GM19372 (cell line): ENCODE results near the gene LRRD1.
"Not testable (repeated sequence)": the region's sequence is repeated elsewhere in the genome, so short reads cannot be mapped to it uniquely, and the experiment has no call there.

Experiments
- ATAC-seq: cut with Tn5 transposase; IDR thresholded peaks from one replicate; pipeline ENCODE4 v1.9.1; 2021; ENCODE audit warnings: mild to moderate bottlenecking, low read depth, moderate library complexity; ENCODE audit not compliant: unreplicated experiment

The LRRD1 gene

DNA sequence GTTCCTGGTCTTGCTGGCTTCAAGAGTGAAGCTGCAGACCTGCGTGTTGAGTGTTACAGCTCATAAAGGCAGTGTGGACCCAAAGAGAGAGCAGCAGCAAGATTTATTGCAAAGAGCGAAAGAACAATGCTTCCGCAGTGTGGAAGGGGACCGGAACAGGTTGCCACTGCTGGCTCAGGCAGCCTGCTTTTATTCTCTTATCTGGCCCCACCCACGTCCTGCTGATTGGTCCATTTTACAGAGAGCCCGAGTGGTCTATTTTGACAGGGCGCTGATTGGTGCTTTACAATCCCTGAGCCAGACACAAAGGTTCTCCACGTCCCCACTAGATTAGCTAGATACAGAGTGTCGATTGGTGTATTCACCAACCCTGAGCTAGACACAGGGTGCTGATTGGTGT lies 36.2 kb downstream of the LRRD1 start:
- ATAC-seq: not testable (repeated sequence)

- no peak for ATAC-seq
Measured at GRCh38 chr7:92141161-92141560, 37.8 kb downstream of the LRRD1 start.

DNA sequence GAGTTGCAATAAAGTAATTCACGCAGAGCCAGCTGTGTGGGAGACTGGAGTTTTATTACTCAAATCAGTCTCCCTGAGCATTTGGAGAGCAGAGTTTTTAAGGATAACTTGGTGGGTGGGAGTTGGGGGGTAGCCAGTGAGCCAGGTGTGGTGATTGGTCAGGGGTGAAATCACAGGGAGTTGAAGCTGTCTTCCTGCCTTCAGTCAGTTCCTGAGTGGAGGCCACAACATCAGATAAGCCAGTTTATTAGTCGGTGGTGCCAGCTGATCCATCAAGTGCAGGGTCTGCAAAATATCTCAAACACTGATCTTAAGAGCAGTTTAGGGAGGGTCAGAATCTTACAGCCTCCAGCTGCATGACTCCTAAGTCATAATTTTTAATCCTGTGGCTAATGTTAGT lies 41.4 kb downstream of the LRRD1 start:
- ATAC-seq: no peak

GRCh38 chr7:92135052-92135889 lies 43.7 kb downstream of the LRRD1 start:
- no peak for ATAC-seq

GRCh38 chr7:92134271-92135051 lies 44.5 kb downstream of the LRRD1 start, which contains the start of gene CYP51A1:
CYP51A1 (minus strand) TSS chr7:92134477; CDS start chr7:92134364, 113 bp downstream.
- ATAC-seq: peak; percentile 81

GRCh38 chr7:92133737-92134270 lies 45.1 kb downstream of the LRRD1 start:
- peak; percentile 27 for ATAC-seq

DNA sequence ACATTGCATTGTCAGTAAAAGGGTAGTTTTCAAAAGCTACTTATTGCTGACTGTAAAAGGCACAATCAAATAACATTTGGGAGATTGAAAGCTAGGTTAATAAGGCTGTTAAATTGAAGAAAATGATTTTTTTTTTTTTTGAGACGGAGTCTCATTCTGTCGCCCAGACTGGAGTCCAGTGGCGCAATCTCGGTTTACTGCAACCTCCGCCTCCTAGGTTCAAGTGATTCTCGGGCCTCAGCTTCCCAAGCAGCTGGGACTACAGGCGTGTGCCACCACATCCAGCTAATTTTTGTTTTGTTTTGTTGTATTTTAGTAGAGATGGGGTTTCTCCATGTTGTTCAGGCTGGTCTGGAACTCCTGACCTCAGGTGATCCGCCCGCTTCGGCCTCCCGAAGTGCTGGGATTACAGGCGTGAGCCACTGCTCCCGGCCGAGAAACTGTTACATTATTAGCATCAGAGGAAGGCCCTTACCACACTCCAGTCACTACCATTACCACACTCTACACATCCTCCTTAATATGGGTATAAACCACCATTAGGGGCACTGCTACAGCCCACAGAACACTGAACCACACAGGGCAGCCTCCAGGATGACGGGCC lies 45.7 kb downstream of the LRRD1 start:
- ATAC-seq: no peak

DNA sequence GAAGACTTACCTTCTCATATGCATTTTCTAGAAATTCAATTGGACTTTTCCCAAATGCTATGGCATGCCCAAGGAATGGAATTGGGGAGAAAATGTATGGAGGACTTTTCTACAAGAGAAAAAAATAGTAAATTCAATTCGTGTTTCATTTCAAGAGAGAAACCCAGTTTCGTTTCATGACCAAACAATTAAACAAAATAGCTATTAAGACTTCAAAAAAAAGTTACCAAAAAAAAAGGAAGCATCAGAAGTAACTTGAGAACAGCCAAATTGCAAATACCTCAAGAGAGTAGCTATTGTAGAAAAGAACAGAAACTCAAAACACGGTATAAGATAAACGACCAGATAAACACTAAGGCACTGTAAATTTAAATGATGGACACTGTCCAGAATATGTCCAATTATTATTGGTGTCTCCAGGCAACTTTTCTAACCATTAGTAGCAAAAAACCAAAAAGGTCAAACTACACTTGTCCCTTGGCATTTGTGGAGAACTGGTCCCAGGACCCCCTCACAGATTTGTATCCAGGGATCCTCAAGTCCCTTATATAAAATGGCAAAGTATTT lies 47.1 kb downstream of the LRRD1 start:
- ATAC-seq: no peak

DNA sequence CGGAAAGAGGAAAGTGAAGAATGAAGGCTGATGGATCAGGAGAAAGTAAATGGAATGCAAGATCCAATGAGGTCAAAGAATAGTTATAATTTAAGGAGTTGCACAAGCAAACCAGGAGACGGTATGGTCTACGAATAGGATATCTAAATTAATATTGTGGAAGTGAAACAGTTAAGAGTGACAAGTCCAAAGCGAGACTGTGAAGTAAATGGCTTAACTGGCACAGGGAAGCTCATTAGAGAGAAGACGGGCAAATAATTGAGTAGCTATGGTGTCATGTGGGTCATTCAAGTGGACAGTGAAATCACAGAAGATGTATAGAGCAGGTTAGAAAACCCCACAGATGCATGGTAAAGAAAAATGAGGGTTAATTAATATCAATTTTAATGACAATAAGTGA lies 47.8 kb downstream of the LRRD1 start:
- no peak for ATAC-seq

DNA sequence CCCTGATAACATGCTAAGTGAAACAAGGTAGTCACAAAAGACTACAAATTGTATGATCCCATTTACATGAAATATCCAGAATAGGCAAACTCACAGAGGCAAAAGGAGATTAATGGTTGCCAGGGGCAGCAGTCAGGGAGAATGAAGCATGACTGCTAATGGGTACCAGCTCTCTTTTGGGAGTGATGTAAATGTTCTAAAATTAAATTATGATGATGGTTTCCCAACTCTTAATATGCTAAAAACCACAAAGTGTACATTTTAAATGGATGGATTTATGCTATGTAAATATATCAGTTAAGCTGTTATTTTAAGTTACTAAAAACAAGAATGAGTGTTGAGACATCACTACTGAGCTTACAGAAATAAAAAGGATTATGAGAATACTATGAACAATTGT lies 57.3 kb downstream of the LRRD1 start:
- no peak for ATAC-seq

DNA sequence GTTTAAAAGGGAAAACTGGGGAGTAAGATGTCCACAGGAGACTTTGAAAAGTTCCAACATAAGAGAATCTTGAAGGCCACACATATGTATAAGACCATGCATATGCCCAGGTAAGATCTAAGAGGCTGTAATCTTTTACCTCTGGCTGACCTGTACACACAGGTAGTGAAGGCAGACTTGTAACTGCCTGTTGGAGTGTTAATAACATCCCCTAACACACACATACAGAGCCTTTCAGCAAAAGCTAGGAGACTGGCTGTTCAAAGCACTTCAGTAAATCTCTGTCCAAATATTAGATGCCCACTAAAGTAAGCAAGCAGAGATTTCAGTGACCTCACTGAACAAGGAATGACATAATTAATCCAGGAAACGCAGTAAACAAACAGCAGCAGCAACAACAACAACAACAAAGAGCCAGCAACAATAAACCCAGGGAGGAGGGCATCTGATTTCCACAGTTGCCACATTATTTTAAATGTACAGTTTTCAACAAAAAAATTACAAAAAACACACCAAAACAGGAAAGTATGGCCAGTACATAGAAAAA lies 59.7 kb downstream of the LRRD1 start:
- no peak for ATAC-seq

- ATAC-seq: no peak
Measured at GRCh38 chr7:92116949-92117348, 62.0 kb downstream of the LRRD1 start.

DNA sequence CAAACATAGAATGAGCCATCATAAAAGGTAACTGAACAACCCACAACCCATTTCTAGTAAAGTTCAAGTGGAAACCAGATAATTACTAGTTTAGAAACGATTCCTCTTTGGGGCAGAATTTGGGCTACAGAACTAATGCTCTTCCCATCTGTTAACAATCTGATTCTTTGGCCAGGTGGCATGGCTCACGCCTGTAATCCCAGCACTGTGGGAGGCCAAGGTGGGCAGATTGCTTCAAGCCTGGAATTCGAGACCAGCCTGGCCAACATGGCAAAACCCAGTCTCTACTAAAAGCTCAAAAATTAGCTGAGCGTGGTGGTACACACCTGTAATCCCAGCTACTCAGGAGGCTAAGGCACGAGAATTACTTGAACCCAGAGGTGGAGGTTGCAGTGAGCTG lies 63.1 kb downstream of the LRRD1 start:
- ATAC-seq: no peak

DNA sequence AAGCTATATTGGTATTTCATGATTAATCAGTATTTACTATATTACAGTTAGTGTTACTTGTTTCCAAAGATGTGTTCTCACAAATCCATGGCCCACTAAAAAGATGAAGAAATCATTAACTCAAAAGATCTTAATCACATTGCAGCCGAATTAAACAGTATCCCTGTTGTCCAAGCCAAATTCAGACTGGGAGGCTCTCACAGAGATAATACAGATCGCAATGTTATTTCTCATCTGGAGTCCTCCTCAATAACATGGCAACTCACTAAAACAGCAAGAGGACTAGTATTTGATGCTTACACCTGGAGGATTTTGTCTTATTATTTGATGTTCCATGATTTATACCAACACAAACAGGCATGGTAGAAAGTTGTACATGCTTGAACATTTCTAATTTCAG lies 68.1 kb downstream of the LRRD1 start:
- no peak for ATAC-seq

DNA sequence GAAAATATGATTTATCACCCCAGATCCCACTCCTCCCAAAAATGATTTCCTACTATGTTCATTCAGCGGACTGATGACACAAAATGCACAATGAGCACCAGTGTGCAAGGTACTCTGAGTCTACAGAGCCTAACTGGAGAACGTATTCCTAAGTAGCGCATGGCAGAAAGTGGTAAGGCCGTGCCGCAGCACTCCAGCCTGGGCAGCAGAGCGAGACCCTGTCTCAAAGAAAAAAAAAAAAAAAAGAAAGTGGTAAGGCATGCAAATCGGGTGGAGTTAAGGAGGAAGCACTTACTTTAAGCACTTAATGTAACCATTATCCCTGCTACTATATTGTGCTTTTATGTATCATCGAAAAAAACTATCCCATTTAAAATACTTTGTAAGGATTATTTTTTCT lies 70.1 kb downstream of the LRRD1 start:
- no peak for ATAC-seq

DNA sequence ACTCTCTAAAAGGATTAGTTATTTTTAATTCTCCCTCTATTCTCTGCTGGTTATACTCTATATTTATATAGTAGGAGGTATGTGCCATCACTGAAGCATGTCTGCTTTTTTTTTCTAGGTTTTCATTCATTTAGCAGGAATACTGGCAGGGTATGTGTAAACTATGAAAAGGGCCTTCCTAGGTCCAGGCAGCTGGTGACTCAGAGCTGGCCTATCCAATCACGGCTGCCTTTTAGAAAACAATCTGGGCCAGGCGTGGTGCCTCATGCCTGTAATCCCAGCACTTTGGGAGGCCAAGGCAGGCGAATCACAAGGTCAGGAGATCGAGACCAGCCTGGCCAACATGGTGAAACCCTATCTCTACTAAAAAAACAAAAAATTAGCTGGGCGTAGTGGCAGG lies 76.1 kb downstream of the LRRD1 start:
- not testable (repeated sequence) for ATAC-seq

GRCh38 chr7:92100534-92100933 lies 78.4 kb downstream of the LRRD1 start:
- ATAC-seq: no peak

DNA sequence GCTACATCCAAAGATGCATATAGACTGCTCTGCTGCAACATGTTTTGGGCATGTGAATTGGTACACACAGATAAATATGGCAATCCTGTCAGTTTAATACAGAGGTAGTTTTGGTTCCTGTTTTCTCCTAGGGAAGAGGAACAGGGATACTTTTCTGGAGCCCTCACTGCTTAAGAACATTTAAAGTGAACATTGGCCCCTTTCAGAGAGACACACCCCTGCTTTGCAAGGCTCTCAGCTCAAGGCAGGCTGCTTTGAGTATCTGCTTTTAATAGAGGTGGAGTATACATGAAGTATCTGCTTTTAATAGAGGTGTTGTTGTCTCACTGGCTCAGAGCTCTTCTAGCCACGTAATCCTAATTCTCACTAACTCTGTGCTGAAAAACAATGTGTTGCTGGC lies 83.6 kb downstream of the LRRD1 start:
- ATAC-seq: no peak
